ENCODE results near the gene CDKAL1.
A peak's percentile ranks its signal among the peaks of the same experiment; 100 is the strongest.

The CDKAL1 gene

GRCh38 chr6:20850686-20851416 lies 316.6 kb downstream of the CDKAL1 start:
- no peak for DNase-seq

- no peak for DNase-seq
These were observed 317.5 kb downstream of the CDKAL1 start for GRCh38 chr6:20851795-20852194.

GRCh38 chr6:20853828-20854227 lies 319.6 kb downstream of the CDKAL1 start:
- no peak for DNase-seq

- DNase-seq = no peak
These were observed 322.5 kb downstream of the CDKAL1 start for GRCh38 chr6:20856681-20857288.

GRCh38 chr6:20861481-20861880 lies 327.2 kb downstream of the CDKAL1 start:
- no peak for DNase-seq

- no peak for DNase-seq
These were observed 331.8 kb downstream of the CDKAL1 start for GRCh38 chr6:20866036-20866435.

GRCh38 chr6:20866935-20867703 lies 332.9 kb downstream of the CDKAL1 start:
- no peak for DNase-seq

- DNase-seq = no peak
These were observed 334.3 kb downstream of the CDKAL1 start for GRCh38 chr6:20868397-20869096.

- DNase-seq = no peak
These were observed 335.8 kb downstream of the CDKAL1 start for GRCh38 chr6:20870021-20870420.

- DNase-seq = no peak
These were observed 336.2 kb downstream of the CDKAL1 start for GRCh38 chr6:20870493-20870892.

- DNase-seq = no peak
These were observed 339.4 kb downstream of the CDKAL1 start for GRCh38 chr6:20873425-20874190.

GRCh38 chr6:20875369-20875963 lies 341.2 kb downstream of the CDKAL1 start:
- DNase-seq = peak; percentile 29 to 36 (median 33)

- no peak for DNase-seq
These were observed 341.8 kb downstream of the CDKAL1 start for GRCh38 chr6:20876036-20876435.

GRCh38 chr6:20876561-20876960 lies 342.3 kb downstream of the CDKAL1 start:
- DNase-seq = no peak

GRCh38 chr6:20877008-20877937 lies 343.0 kb downstream of the CDKAL1 start:
- DNase-seq = peak; percentile 84 to 95 (median 92)

GRCh38 chr6:20879121-20879520 lies 344.9 kb downstream of the CDKAL1 start:
- no peak for DNase-seq

GRCh38 chr6:20879526-20879925 lies 345.3 kb downstream of the CDKAL1 start:
- peak; percentile 59 to 64 (median 60) for DNase-seq

GRCh38 chr6:20881365-20881764 lies 347.1 kb downstream of the CDKAL1 start:
- DNase-seq = no peak

GRCh38 chr6:20882014-20882413 lies 347.8 kb downstream of the CDKAL1 start:
- no peak for DNase-seq

GRCh38 chr6:20885076-20885475 lies 350.8 kb downstream of the CDKAL1 start:
- DNase-seq = no peak

- no peak for DNase-seq
These were observed 356.9 kb downstream of the CDKAL1 start for GRCh38 chr6:20891161-20891560.
